ENCODE data around the gene RNASE13. TPM values are rescaled to one million over a fixed set of nuclear protein-coding genes. Genes with fewer than 3 reads are reported as not detected.
"Not testable (repeated sequence)": the region's sequence is repeated elsewhere in the genome, so short reads cannot be mapped to it uniquely, and the experiment has no call there.

RNASE13 gene
- polyA plus RNA-seq, 3 donors from 2014 or later, result not detected

- Mint-ChIP-seq H3K36me3 (peaks cover 3 to 58% (median 47%) of the 10 kb centered on the region in 3 donors), H3K9me3 (no peaks in the 10 kb centered on the region), H3K27me3 (ENCODE audit: low read depth in 3 of 3) (peaks cover 0 to 1% (median 0%) of the 10 kb centered on the region in 3 donors), H3K4me3 (no peak overlapping the region), H3K27ac (no peak overlapping the region), H3K4me1 (peaks cover 5 to 12% of the 10 kb centered on the region in 2 donors)
- no peak for DNase-seq
Measured at GRCh38 chr14:20996521-20996920, 38.1 kb downstream of the RNASE13 start.

GRCh38 chr14:20989787-20990600 is 44.6 kb downstream of the RNASE13 start, which contains the start of gene METTL17:
TSS of gene METTL17 (plus strand) at chr14:20989980. CDS start at chr14:20990003, 23 bp downstream.
- peak within 1 kb of the TSS; percentile 91 to 98 (median 96) for H3K4me3 Mint-ChIP-seq
- peaks cover 0 to 4% (median 3%) of the 10 kb centered on the region in 3 donors for H3K27me3 Mint-ChIP-seq (ENCODE audit: low read depth in 3 of 3)
- peaks cover 3 to 23% (median 20%) of the 10 kb centered on the region in 3 donors for H3K36me3 Mint-ChIP-seq
- peaks cover 20 to 42% of the 10 kb centered on the region in 2 donors for H3K4me1 Mint-ChIP-seq
- H3K9me3 Mint-ChIP-seq, result no peaks in the 10 kb centered on the region
- DNase-seq, result peak; percentile 76 to 85 (median 77)
- H3K27ac Mint-ChIP-seq, result peak within 1 kb of the TSS; percentile 85 to 95 (median 90)

- Mint-ChIP-seq H3K9me3 (no peaks in the 10 kb centered on the region), H3K36me3 (peaks cover 3 to 17% (median 14%) of the 10 kb centered on the region in 3 donors), H3K27me3 (ENCODE audit: low read depth in 3 of 3) (peaks cover 0 to 4% (median 3%) of the 10 kb centered on the region in 3 donors), H3K4me3 (peak overlapping the region; percentile 91 to 98 (median 96)), H3K27ac (peak overlapping the region; percentile 60 to 95 (median 88)), H3K4me1 (peaks cover 20 to 42% of the 10 kb centered on the region in 2 donors)
- no peak for DNase-seq
Measured at GRCh38 chr14:20989471-20989786, 45.2 kb downstream of the RNASE13 start.

- no peak for DNase-seq
- H3K27ac Mint-ChIP-seq, result peak overlapping the region in 3 of 6 donors; percentile 56 to 86 (median 60)
- peak overlapping the region; percentile 31 to 91 (median 66) for H3K4me3 Mint-ChIP-seq
- no peaks in the 10 kb centered on the region for H3K9me3 Mint-ChIP-seq
- H3K36me3 Mint-ChIP-seq, result peaks cover 3 to 13% (median 10%) of the 10 kb centered on the region in 3 donors
- H3K27me3 Mint-ChIP-seq (ENCODE audit: low read depth in 3 of 3), result peaks cover 0 to 4% (median 3%) of the 10 kb centered on the region in 3 donors
- H3K4me1 Mint-ChIP-seq, result peaks cover 20 to 41% of the 10 kb centered on the region in 2 donors
Measured at GRCh38 chr14:20988717-20989470, 45.7 kb downstream of the RNASE13 start.

- Mint-ChIP-seq H3K4me1 (peaks cover 18 to 33% of the 10 kb centered on the region in 2 donors), H3K36me3 (peaks cover 0 to 2% (median under 1%) of the 10 kb centered on the region in 3 donors), H3K27me3 (ENCODE audit: low read depth in 3 of 3) (peaks cover 0 to 10% (median 6%) of the 10 kb centered on the region in 3 donors), H3K4me3 (no peak overlapping the region), H3K27ac (no peak overlapping the region), H3K9me3 (no peaks in the 10 kb centered on the region)
- DNase-seq, result no peak
Measured at GRCh38 chr14:20986811-20987210, 47.8 kb downstream of the RNASE13 start.

GRCh38 chr14:20985650-20986049 is 49.0 kb downstream of the RNASE13 start:
- H3K36me3 Mint-ChIP-seq, DNase-seq, H3K27ac Mint-ChIP-seq, H3K9me3 Mint-ChIP-seq, H3K4me3 Mint-ChIP-seq: not testable (repeated sequence)
- peaks cover 12 to 22% of the 10 kb centered on the region in 2 donors for H3K4me1 Mint-ChIP-seq
- peaks cover 0 to 13% (median 6%) of the 10 kb centered on the region in 3 donors for H3K27me3 Mint-ChIP-seq (ENCODE audit: low read depth in 3 of 3)

Other genes with a start within 250 kb of the RNASE13 start
- under 1 TPM in 1 of 3 donors, not detected in 2; 0.49 TPM for gene RNASE1, start 232.0 kb downstream of the RNASE13 start, polyA plus RNA-seq
- gene RNASE3, start 143.4 kb downstream of the RNASE13 start, polyA plus RNA-seq, result not detected
- gene RNASE2, start 79.3 kb downstream of the RNASE13 start, polyA plus RNA-seq, result 1 to 10 TPM in 2 of 3 donors, not detected in 1; 2.0 to 4.1 TPM
- gene METTL17, start 44.8 kb downstream of the RNASE13 start, polyA plus RNA-seq, result 10 to 100 TPM; 30.4 to 39.6 (median 32.1) TPM
- gene SLC39A2, start 35.5 kb downstream of the RNASE13 start, polyA plus RNA-seq, result not detected
- gene NDRG2, start 9.7 kb downstream of the RNASE13 start, polyA plus RNA-seq, result 10 to 100 TPM; 10.9 to 40.0 (median 19.9) TPM
- not detected for gene TPPP2, start 4.6 kb downstream of the RNASE13 start, polyA plus RNA-seq
- gene RNASE7, start 7.6 kb upstream of the RNASE13 start, polyA plus RNA-seq, result not detected
- not detected for gene RNASE8, start 23.0 kb upstream of the RNASE13 start, polyA plus RNA-seq
- gene ARHGEF40, start 35.5 kb upstream of the RNASE13 start, polyA plus RNA-seq, result under 1 TPM in 2 of 3 donors, not detected in 1; 0.23 to 0.35 TPM
- 1 to 10 TPM in 2 of 3 donors, under 1 TPM in 1; 0.88 to 3.3 (median 1.8) TPM for gene ZNF219, start 63.8 kb upstream of the RNASE13 start, polyA plus RNA-seq
- gene TMEM253, start 66.3 kb upstream of the RNASE13 start, polyA plus RNA-seq, result not detected
- gene OR5AU1, start 121.3 kb upstream of the RNASE13 start, polyA plus RNA-seq, result not detected
- 100 to 1,000 TPM; 622 to 879 (median 758) TPM for gene HNRNPC, start 234.6 kb upstream of the RNASE13 start, polyA plus RNA-seq
- gene RPGRIP1, start 245.3 kb upstream of the RNASE13 start, polyA plus RNA-seq, result 1 to 10 TPM in 1 of 3 donors, under 1 TPM in 1, not detected in 1; 0.15 to 1.9 TPM